ENCODE data around the gene TOMM7.

GRCh38 chr7:22786290-22786932, 36.2 kb downstream of the TOMM7 start:
- TF ChIP-seq CTCF (IDR thresholded peaks at IDR 0.05; ENCODE audit: low read depth, low read length, poor library complexity, severe bottlenecking) (no peak), EZH2phosphoT487 (IDR thresholded peaks at IDR 0.05; ENCODE audit: borderline replicate concordance, low read length) (no peak)

Data from DOHH2 (cell line).